Spleen (tissue), 11 donors: ENCODE data around the gene DNMBP. TPM values are rescaled to one million over a fixed set of nuclear protein-coding genes. Genes with fewer than 3 reads are reported as not detected.
A peak's percentile ranks its signal among the peaks of the same experiment; 100 is the strongest.

Experiments
- DNase-seq: peaks from one replicate; pipeline ENCODE4 v3.0.0-alpha.2; 2020
- H3K27ac ChIP-seq, 8 donors: fragments of 200-600 bp; sonication (generic) in 7 of 8; 1 replicate in 4 of 8; 2 replicates in 4 of 8; pipeline versions ENCODE4 v1.5.0 to v1.8.0; 2016 to 2021; ENCODE audit warnings: inconsistent platforms in 4 of 8, mild to moderate bottlenecking in 4 of 8, moderate library complexity in 1 of 8
- H3K27me3 ChIP-seq, 7 donors: fragments of 200-600 bp; sonication (generic) in 6 of 7; replicated peaks in 1 of 7; 1 replicate in 4 of 7; 2 replicates in 3 of 7; pipeline versions ENCODE4 v1.5.0 to v1.8.0; 2016 to 2021; ENCODE audit warnings: inconsistent platforms in 3 of 7, mild to moderate bottlenecking in 1 of 7
- H3K36me3 ChIP-seq, 6 donors: fragments of 200-600 bp; sonication (generic) in 5 of 6; 1 replicate in 4 of 6; 2 replicates in 2 of 6; pipeline versions ENCODE4 v1.5.0 to v1.8.0; 2016 to 2021; ENCODE audit warnings: inconsistent platforms in 2 of 6
- H3K4me1 ChIP-seq, 6 donors: fragments of 200-600 bp; sonication (generic) in 5 of 6; 1 replicate in 3 of 6; 2 replicates in 3 of 6; pipeline versions ENCODE4 v1.5.0 to v1.8.0; 2016 to 2021; ENCODE audit warnings: inconsistent platforms in 3 of 6
- H3K4me3 ChIP-seq, 8 donors: fragments of 200-600 bp; sonication (generic) in 7 of 8; 1 replicate in 4 of 8; 2 replicates in 4 of 8; pipeline versions ENCODE4 v1.5.0 to v1.8.0; 2016 to 2021; ENCODE audit warnings: inconsistent platforms in 4 of 8, mild to moderate bottlenecking in 4 of 8, moderate library complexity in 2 of 8
- H3K9me3 ChIP-seq, 8 donors: fragments of 200-600 bp; sonication (generic) in 7 of 8; 1 replicate in 4 of 8; 2 replicates in 4 of 8; pipeline versions ENCODE4 v1.5.0 to v1.8.0; 2016 to 2021; ENCODE audit warnings: inconsistent platforms in 4 of 8
- POLR2A ChIP-seq, 3 donors: fragments of 450-650 bp; IDR thresholded peaks; one replicate each; pipeline ENCODE4 v1.5.1; 2017; ENCODE audit warnings: antibody characterized with exemption in 3 of 3, mild to moderate bottlenecking in 1 of 3
- POLR2AphosphoS5 ChIP-seq, 3 donors: sonication (generic); formaldehyde crosslinking; IDR thresholded peaks; one replicate each; pipeline ENCODE4 v1.5.1; 2017; ENCODE audit warnings: antibody characterized with exemption in 3 of 3
- WGBS, 5 donors: extraction: QIAGEN DNeasy Blood & Tissue Kit in 3 of 5; methylation state at CpG; one replicate each; pipeline versions ENCODE4 v1.1.5 to v1.1.7; 2013 to 2018; 5-methylcytosine and 5-hydroxymethylcytosine counted together
- intact Hi-C: fragments of 100-400 bp; cut with DNase I; formaldehyde crosslinking; loops from one replicate; pipeline ENCODE4 v1.15.0; 2023; ENCODE audit warnings: low total_unique reads
- polyA plus RNA-seq, 3 donors: library from polyadenylated mRNA; stranded (reverse); fragments of 200-250 nt; gene quantifications; one replicate each; pipeline ENCODE4 v1.2.1, GENCODE V29; 2013
- total RNA-seq, 7 donors: library from RNA; depleted of rRNA in 3 of 7; stranded (reverse); fragments of >200 nt in 3 of 7; fragmentation: NEBNext Ultra II Directional in 4 of 7; extraction: Animal tissue kit (Norgen Biotek cat#: 25700) in 4 of 7; gene quantifications; one replicate each; pipeline versions ENCODE4 v1.1.0 to v1.2.1, GENCODE V29; 2016 to 2021
- TF ChIP-seq, protein P1 (sequence below), 11 experiments: fragments of 200-600 bp in 7 of 11; fragments of 450-650 bp in 4 of 11; sonication (generic) in 4 of 11; IDR thresholded peaks in 8 of 11; conservative IDR thresholded peaks in 3 of 11; 1 replicate in 7 of 11; 2 replicates in 4 of 11; pipeline versions ENCODE4 v1.4.0 to v1.8.0; 2016 to 2021; ENCODE audit warnings: antibody characterized with exemption in 11 of 11, inconsistent platforms in 4 of 11, mild to moderate bottlenecking in 1 of 11
- donor health status: healthy with polysubstance abuse.
- donor health status: DM: no; HTN: no; CAD: no; lungs with moderate emphysema.
- donor health status: DM: no; HTN: no; CAD: no.
- donor health status: Bipolar disorder and iron deficiency.
- donor health status: healthy.
- donor health status: DM: no; HTN: no; CAD: no.
- donor health status: DM: yes; HTN: yes; CAD: no.

Gene DNMBP
- total and polyA plus RNA-seq, 10 donors = 4.6 to 19.5 (median 15.9) TPM

DNA sequence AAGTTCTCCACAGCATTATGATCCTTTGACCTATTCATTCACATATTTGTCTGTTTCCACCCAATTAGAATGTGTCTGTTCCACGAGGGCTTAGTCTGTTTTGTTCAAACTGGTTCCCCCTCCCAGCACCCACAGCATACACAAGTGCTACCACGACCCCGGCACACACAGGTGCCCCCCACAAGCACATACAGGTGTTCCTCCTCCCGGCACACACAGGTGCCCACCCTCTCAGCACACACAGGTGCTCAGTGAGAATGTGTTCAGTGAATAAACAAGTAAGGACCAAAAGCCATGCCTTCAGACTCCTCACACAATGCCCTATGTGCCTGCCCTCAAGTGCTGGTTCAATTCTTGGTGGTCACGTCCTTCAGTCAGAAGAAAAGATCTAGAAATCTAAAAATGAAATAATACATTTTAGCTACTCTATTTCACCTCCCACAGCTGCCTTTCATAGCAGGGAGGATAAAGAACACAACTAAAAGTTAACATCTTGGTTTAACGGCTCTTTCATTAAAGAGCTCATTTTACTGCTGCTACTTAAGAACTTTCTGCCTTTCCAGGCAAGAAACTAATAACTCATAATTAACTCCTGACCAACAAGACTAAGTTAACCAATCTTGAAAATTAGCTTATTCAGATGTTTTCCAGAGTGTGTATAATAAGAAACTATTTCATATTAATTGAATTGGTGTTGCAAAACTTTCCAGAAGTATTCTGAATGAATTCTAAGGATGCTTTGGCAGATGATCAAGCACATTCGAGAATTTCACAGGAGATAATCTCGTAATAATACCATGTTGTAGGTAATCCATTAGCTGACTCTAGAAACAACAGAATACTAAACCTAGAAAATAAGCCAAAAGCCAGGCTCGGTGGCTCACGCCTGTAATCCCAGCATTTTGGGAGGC is 2.3 kb downstream of the DNMBP start:
- intact Hi-C loops = no loop called here
- Histone ChIP-seq H3K36me3 (no peaks in the 10 kb centered on the region), H3K4me3 (peak overlapping the region in 3 of 8 donors; percentile 69 to 85 (median 80)), H3K27ac (peak overlapping the region in 4 of 8 donors; percentile 58 to 80 (median 70)), H3K27me3 (no peaks in the 10 kb centered on the region), H3K4me1 (peaks cover 20 to 72% (median 44%) of the 10 kb centered on the region in 6 donors), H3K9me3 (no peaks in the 10 kb centered on the region)
- TF ChIP-seq POLR2AphosphoS5 (IDR thresholded peaks at IDR 0.05) = no peak
- TF ChIP-seq POLR2A (IDR thresholded peaks at IDR 0.05) = no peak
- TF ChIP-seq, protein P1, sequence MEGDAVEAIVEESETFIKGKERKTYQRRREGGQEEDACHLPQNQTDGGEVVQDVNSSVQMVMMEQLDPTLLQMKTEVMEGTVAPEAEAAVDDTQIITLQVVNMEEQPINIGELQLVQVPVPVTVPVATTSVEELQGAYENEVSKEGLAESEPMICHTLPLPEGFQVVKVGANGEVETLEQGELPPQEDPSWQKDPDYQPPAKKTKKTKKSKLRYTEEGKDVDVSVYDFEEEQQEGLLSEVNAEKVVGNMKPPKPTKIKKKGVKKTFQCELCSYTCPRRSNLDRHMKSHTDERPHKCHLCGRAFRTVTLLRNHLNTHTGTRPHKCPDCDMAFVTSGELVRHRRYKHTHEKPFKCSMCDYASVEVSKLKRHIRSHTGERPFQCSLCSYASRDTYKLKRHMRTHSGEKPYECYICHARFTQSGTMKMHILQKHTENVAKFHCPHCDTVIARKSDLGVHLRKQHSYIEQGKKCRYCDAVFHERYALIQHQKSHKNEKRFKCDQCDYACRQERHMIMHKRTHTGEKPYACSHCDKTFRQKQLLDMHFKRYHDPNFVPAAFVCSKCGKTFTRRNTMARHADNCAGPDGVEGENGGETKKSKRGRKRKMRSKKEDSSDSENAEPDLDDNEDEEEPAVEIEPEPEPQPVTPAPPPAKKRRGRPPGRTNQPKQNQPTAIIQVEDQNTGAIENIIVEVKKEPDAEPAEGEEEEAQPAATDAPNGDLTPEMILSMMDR (IDR thresholded peaks at IDR 0.05 in 8 of 11, conservative IDR thresholded peaks at IDR 0.05 in 3 of 11) = no peak
- WGBS, 5 donors = 59 to 78% (median 65%) methylated on average over 10 of the region's 10 CpGs
- DNase-seq = no peak

DNA sequence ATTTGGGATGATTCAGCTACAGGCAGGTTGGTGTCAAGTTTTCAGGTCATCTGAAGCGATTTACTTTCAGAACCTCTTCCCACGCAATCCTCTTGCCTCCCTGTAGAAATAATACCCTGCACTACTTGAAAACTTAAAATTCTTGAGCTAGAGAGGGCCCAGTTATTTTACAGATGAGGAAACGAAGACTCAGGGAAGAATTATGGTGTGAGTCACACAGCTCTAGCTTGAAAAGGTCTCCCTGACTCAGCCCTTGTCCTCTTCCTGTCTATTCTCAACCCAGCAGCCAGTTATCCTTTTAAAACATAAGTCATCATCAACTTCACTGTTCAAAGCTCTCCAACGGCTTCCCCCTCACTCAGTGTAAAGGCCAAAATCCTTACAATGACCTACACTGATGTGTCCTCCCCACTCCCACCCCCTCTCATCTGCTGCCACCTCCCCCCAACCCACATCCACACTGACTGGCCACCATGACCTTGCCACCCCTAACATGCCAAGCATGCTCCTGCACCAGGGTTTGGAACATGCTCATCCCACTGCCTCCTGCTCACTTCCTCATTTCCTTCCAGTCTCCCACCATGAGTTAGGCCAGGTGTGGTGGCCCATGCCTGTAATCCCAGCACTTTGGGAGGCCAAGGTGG is 3.4 kb downstream of the DNMBP start:
- H3K9me3 ChIP-seq = no peaks in the 10 kb centered on the region

DNA sequence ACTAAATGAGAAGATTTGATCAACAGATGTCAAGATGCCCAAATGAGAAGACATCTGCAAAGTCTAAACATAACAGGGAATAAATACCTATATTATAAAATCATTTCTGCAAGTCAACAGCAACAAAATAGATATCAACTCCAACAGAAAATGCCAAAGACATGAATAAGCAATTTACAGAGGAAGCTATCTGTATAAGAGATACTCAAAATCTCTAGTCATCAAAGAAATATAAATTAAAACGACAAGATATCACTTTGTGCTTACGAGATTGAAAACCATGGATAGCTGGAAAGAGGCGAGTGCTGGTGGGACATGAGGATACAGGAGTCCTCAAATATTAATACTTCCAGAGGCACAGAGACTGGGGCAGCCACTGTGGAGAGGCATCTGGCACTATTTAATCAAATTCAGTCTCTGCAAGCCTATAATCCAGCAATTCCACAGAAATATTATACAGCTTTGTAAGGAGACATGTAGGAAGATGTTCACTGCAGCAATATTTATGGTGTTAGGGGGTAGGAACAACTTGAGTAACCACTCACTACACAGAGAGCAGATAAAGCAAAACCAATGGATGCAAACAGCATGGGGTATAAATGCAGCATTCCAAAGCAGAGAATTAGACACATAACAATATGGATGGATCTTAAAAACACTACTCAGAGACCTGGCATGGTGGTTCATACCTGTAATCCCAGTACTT is 4.8 kb downstream of the DNMBP start:
- intact Hi-C loops = no loop called here
- 88 to 94% (median 90%) methylated on average over 3 of the region's 3 CpGs for WGBS, 5 donors
- Histone ChIP-seq H3K27ac (peak overlapping the region in 5 of 8 donors; percentile 58 to 80 (median 73)), H3K4me1 (peaks cover 20 to 62% (median 39%) of the 10 kb centered on the region in 6 donors), H3K36me3 (peaks cover 0 to 3% (median 0%) of the 10 kb centered on the region in 6 donors), H3K9me3 (no peaks in the 10 kb centered on the region), H3K27me3 (no peaks in the 10 kb centered on the region), H3K4me3 (no peak overlapping the region)
- no peak for DNase-seq
- no peak for TF ChIP-seq POLR2A (IDR thresholded peaks at IDR 0.05)
- TF ChIP-seq, protein P1 (IDR thresholded peaks at IDR 0.05 in 8 of 11, conservative IDR thresholded peaks at IDR 0.05 in 3 of 11) = no peak
- TF ChIP-seq POLR2AphosphoS5 (IDR thresholded peaks at IDR 0.05) = no peak

More for the DNA sequence above, 3.4 kb downstream of the DNMBP start:
- H3K4me3 ChIP-seq = peak overlapping the region in 1 of 8 donors; percentile 15
- no peaks in the 10 kb centered on the region for H3K36me3 ChIP-seq
- H3K27me3 ChIP-seq = no peaks in the 10 kb centered on the region
- no peak for DNase-seq
- intact Hi-C loops = no loop called here
- 38 to 58% (median 50%) methylated on average over 4 of the region's 4 CpGs for WGBS, 5 donors
- TF ChIP-seq, protein P1 (IDR thresholded peaks at IDR 0.05 in 8 of 11, conservative IDR thresholded peaks at IDR 0.05 in 3 of 11) = no peak
- no peak for TF ChIP-seq POLR2AphosphoS5 (IDR thresholded peaks at IDR 0.05)
- TF ChIP-seq POLR2A (IDR thresholded peaks at IDR 0.05) = no peak
- H3K4me1 ChIP-seq = peaks cover 20 to 72% (median 44%) of the 10 kb centered on the region in 6 donors
- H3K27ac ChIP-seq = peak overlapping the region in 7 of 8 donors; percentile 52 to 80 (median 71)
